Measurements from ENCODE around the gene SORL1-AS1.

Gene SORL1-AS1

DNA sequence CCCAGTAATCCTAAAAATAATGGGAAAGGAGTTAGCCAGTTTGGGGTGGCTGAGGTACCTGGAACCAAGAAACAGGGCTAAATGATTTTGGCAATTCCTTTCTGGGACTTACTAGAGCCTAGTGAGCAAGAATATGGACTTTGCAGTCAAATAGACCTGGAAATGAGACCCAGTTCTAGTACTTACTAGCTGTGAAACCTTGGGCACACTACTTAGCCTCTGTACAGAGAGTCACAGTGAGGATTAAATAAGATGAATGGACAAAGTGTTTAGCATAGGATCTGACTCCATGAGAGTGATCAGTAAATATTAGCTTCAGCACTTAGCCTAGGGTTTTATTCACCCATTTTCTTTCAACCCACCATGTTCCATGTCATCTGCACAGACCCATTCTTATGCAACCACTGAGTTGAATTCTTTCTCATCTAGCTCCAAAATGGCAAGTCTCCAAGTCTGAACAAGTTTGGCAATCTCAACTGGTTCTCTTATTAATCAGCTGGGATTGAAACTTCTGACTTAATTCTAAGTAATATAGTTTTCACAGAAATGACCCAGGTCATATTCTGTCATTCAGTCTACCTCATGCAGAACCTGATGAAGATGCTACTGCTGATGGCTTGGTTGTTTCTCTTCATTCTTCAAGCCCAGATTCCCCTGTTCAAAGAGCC is 15.6 kb downstream of the SORL1-AS1 start:
- no peak for TF ChIP-seq GATA2 (IDR thresholded peaks at IDR 0.05; ENCODE audit: low read depth, low read length)

- no peak for TF ChIP-seq GATA3 (IDR thresholded peaks at IDR 0.05; ENCODE audit: low read depth, low read length)
- TF ChIP-seq GATA2 (IDR thresholded peaks at IDR 0.05; ENCODE audit: low read depth, low read length) = no peak
Observed at GRCh38 chr11:121435551-121436511, 16.9 kb downstream of the SORL1-AS1 start.

DNA sequence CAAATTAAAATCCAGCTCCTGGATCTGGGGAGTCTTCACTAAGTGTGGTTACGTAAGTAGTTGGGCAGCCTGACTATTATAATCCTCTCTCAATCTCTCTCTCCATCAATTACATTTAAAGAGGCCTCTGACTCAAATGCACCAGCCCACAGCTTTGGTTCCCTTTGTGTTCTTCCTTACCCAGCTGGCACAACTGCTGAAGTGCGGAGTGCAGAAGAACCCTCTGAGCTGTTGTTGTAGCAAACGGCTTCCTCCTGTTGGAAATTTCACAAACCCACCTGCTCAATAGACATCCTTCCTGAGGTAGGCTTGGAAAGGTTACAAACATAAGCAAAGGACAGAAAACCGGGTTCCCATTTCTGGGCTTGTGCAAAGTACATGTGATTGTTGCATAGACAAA is 17.6 kb downstream of the SORL1-AS1 start:
- no peak for TF ChIP-seq GATA2 (IDR thresholded peaks at IDR 0.05; ENCODE audit: low read depth, low read length)
- TF ChIP-seq GATA3 (IDR thresholded peaks at IDR 0.05; ENCODE audit: low read depth, low read length) = no peak

GRCh38 chr11:121431820-121432526 is 20.8 kb downstream of the SORL1-AS1 start:
- TF ChIP-seq GATA2 (IDR thresholded peaks at IDR 0.05; ENCODE audit: low read depth, low read length) (no peak), GATA3 (IDR thresholded peaks at IDR 0.05; ENCODE audit: low read depth, low read length) (no peak)

DNA sequence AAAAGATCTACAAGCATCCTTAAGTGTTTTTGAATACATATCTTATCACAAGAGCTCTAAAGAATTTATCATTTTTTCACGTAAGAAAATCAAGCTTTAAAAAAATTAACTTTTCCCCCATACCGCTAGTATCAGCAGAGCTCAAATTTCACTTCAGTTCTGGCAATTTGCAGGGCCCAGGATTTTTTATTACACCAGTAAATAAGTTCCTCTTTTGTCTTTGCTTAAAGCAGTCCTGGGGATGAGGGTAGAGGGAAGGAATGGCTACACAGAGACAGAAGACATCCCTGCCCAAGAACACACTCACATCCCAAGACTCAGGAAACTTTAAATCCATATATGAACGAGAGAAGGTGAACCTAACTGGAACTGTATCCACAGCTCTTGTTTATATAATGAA is 23.2 kb downstream of the SORL1-AS1 start:
- TF ChIP-seq GATA3 (IDR thresholded peaks at IDR 0.05; ENCODE audit: low read depth, low read length) = no peak
- no peak for TF ChIP-seq GATA2 (IDR thresholded peaks at IDR 0.05; ENCODE audit: low read depth, low read length)

DNA sequence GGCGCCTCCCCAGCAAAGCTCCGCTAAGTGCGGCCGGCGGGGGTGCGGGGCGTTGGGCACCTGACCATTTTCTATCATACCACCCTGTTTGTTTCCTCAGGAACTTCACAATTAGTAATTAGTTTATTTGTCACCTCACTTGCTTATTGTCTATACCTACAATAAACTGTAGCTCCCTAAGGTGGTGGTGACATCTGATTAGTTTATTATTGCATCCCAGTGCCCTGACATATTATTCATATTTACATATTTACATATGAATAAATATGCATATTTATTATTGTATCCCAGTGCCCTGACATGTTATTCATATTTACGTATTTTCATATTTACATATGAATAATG is 25.4 kb downstream of the SORL1-AS1 start:
- TF ChIP-seq GATA2 (IDR thresholded peaks at IDR 0.05; ENCODE audit: low read depth, low read length) (no peak), GATA3 (IDR thresholded peaks at IDR 0.05; ENCODE audit: low read depth, low read length) (no peak)

DNA sequence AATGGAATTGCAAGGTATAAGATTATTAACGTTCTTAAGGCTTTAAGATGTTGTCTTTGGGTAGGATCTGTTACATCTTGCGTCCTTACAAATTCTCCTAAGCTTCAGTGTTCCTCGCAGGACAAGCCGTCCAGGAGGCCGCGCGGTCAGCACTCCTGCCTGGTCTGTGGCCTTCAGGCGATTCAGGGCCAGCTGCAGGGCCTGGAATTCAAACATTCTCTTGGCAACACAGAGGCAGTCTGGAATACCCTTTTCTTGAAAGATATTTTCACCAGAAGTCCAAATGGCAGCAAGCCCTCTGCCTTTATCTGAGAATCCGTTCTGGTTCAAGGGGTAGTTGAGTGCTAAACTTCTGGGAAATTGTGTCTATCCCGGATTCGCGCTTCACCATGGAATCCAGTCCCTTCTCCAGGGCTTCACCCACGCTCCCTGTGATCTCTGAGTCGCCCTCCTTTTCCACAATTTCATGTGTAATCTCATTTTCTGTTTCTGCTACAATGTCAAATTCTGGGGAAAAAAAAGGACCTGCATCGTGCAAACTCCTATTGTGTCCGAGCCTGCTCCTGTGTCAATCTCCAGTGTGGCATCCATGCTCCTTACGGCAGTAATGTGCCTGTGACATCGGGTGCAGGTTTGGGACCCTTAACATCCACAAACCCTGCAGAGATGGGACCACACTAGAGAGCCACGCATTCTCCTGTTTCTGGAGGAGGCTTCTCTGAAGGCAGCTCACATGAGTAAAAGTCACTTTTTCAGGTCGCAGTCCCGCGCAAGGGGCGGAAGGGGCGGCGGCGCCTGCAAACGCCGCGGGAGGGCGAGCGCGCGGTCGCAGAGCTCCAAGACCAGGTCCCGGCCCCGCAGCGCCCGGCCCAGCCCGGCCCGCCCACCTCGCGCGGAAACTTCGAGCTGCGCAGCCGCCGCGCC is 26.0 kb downstream of the SORL1-AS1 start:
- TF ChIP-seq GATA3 (IDR thresholded peaks at IDR 0.05; ENCODE audit: low read depth, low read length) = no peak
- no peak for TF ChIP-seq GATA2 (IDR thresholded peaks at IDR 0.05; ENCODE audit: low read depth, low read length)

DNA sequence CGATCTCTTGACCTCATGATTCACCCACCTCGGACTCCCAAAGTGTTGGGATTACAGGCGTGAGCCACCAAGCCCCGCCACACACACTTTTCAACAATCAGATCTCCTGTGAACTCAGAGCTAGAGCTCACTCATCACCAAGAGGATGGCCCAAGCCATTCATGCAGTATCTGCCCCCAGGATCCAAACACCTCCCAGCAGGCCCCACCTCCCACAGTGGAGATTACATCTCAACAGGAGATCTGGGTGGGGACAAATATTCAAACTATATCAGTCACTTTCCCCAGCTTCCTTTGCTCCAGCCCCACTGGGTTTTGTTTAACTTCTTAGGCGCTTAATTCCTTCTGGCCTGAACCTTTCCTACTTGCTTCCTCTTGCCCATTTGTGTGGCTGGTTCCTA is 26.9 kb downstream of the SORL1-AS1 start:
- TF ChIP-seq GATA2 (IDR thresholded peaks at IDR 0.05; ENCODE audit: low read depth, low read length) = no peak
- TF ChIP-seq GATA3 (IDR thresholded peaks at IDR 0.05; ENCODE audit: low read depth, low read length) = no peak

DNA sequence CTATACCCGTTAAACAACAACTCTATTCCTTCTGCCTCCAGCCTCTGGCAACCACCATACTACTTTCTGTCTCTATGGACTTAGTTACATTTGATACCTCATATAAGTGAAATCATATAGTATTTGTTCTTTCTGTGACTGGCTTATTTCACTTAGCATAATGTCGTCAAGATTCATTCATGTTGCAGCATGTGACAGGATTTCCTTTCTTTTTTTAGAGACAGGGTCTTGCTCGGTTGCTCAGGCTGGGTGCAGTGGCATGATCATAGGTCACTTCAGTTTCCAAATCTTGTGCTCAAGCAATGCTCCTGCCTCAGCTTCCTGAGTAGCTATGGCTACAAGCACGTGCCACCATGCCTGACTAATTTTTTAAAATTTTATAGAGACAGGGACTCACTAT is 30.1 kb downstream of the SORL1-AS1 start:
- TF ChIP-seq GATA3 (IDR thresholded peaks at IDR 0.05; ENCODE audit: low read depth, low read length) (no peak), GATA2 (IDR thresholded peaks at IDR 0.05; ENCODE audit: low read depth, low read length) (no peak)

- TF ChIP-seq GATA3 (IDR thresholded peaks at IDR 0.05; ENCODE audit: low read depth, low read length) = no peak
- no peak for TF ChIP-seq GATA2 (IDR thresholded peaks at IDR 0.05; ENCODE audit: low read depth, low read length)
Observed at GRCh38 chr11:121421149-121421901, 31.4 kb downstream of the SORL1-AS1 start.

GRCh38 chr11:121420398-121420797 is 32.4 kb downstream of the SORL1-AS1 start:
- TF ChIP-seq GATA3 (IDR thresholded peaks at IDR 0.05; ENCODE audit: low read depth, low read length) (no peak), GATA2 (IDR thresholded peaks at IDR 0.05; ENCODE audit: low read depth, low read length) (no peak)

DNA sequence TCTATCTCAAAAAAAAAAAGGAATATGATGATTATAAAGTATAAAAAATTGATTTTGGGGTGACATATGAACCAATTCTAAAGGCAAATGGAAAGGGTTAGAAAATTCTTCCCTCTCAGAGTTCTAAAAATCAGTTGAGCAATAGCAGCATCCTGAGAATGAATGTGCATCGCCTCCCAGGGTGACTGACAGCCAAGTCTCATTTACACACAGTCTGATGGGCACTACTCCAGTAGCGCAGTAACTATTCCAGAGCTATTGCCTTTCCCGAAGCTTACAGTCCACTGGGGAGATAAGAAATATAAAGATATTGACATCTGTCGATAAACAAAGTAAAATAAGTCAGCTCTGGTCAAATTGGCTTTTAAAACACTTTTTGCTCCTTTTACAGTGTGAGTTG is 32.9 kb downstream of the SORL1-AS1 start:
- TF ChIP-seq GATA2 (IDR thresholded peaks at IDR 0.05; ENCODE audit: low read depth, low read length) (no peak), GATA3 (IDR thresholded peaks at IDR 0.05; ENCODE audit: low read depth, low read length) (no peak)

DNA sequence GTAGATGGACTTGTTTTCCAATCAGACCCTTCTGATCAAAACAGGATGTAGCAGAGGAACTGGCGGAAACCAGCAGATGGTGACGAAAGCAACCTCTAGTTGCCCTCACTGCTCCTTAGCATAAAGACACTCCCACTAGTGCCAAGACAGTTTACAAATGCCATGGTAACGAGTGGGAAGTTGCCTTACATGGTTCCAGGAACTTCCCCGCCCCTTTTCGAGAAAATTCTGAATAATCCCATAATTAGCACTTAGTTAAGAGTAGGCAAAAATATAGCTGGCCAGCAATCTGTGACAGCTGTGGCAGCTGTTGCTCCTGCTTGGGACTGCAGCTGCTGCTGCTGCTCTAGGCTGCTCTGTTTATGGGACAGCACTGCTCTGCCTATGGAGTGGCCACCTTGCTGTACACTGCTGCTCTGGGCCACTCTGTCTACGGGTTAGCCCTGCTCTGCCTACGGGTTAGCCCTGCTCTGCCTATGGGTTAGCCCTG is 34.1 kb downstream of the SORL1-AS1 start:
- TF ChIP-seq GATA3 (IDR thresholded peaks at IDR 0.05; ENCODE audit: low read depth, low read length) = no peak
